ENCODE results near the gene TLL2. TPM values are rescaled to one million over a fixed set of nuclear protein-coding genes. Genes with fewer than 3 reads are reported as not detected.
A peak's percentile ranks its signal among the peaks of the same experiment; 100 is the strongest.

Gene TLL2
- total RNA-seq, 1 donor from 2014 or later, result 2.1 TPM

- Mint-ChIP-seq H3K4me1 (peaks cover 11% of the 10 kb centered on the region), H3K4me3 (no peak overlapping the region), H3K27ac (ENCODE audit: unreplicated experiment) (no peak overlapping the region), H3K36me3 (ENCODE audit: low read depth) (peaks cover 6% of the 10 kb centered on the region), H3K27me3 (ENCODE audit: low read depth) (peaks cover 3% of the 10 kb centered on the region), H3K9me3 (peaks cover 13% of the 10 kb centered on the region)
- no peak for TF ChIP-seq CTCF (conservative IDR thresholded peaks at IDR 0.05)
- DNase-seq (ENCODE audit: low read depth, low spot score), result no peak
Observed at GRCh38 chr10:96345222-96345621, 168.5 kb downstream of the TLL2 start.

- H3K4me3 Mint-ChIP-seq, result no peak overlapping the region
- H3K4me1 Mint-ChIP-seq, result peaks cover 12% of the 10 kb centered on the region
- peaks cover 11% of the 10 kb centered on the region for H3K9me3 Mint-ChIP-seq
Observed at GRCh38 chr10:96344178-96344577, 169.5 kb downstream of the TLL2 start.

GRCh38 chr10:96342402-96342801, 171.3 kb downstream of the TLL2 start:
- H3K27me3 Mint-ChIP-seq (ENCODE audit: low read depth), result peaks cover 3% of the 10 kb centered on the region
- no peak overlapping the region for H3K4me3 Mint-ChIP-seq
- peaks cover 6% of the 10 kb centered on the region for H3K36me3 Mint-ChIP-seq (ENCODE audit: low read depth)
- no peak for DNase-seq (ENCODE audit: low read depth, low spot score)
- peaks cover 11% of the 10 kb centered on the region for H3K9me3 Mint-ChIP-seq
- TF ChIP-seq CTCF (conservative IDR thresholded peaks at IDR 0.05), result no peak
- H3K27ac Mint-ChIP-seq (ENCODE audit: unreplicated experiment), result no peak overlapping the region
- peaks cover 17% of the 10 kb centered on the region for H3K4me1 Mint-ChIP-seq

More at GRCh38 chr10:96344178-96344577, 169.5 kb downstream of the TLL2 start:
- Mint-ChIP-seq H3K27ac (ENCODE audit: unreplicated experiment) (no peak overlapping the region), H3K36me3 (ENCODE audit: low read depth) (peaks cover 6% of the 10 kb centered on the region), H3K27me3 (ENCODE audit: low read depth) (peaks cover 3% of the 10 kb centered on the region)
- TF ChIP-seq CTCF (conservative IDR thresholded peaks at IDR 0.05), result no peak
- DNase-seq (ENCODE audit: low read depth, low spot score), result no peak

- Mint-ChIP-seq H3K27ac (ENCODE audit: unreplicated experiment) (no peak overlapping the region), H3K27me3 (ENCODE audit: low read depth) (peaks cover 3% of the 10 kb centered on the region), H3K9me3 (peaks cover 11% of the 10 kb centered on the region), H3K4me1 (peaks cover 17% of the 10 kb centered on the region), H3K36me3 (ENCODE audit: low read depth) (peaks cover 6% of the 10 kb centered on the region), H3K4me3 (no peak overlapping the region)
- DNase-seq (ENCODE audit: low read depth, low spot score), result no peak
- TF ChIP-seq CTCF (conservative IDR thresholded peaks at IDR 0.05), result no peak
Observed at GRCh38 chr10:96341219-96342182, 172.2 kb downstream of the TLL2 start.

- H3K27ac Mint-ChIP-seq (ENCODE audit: unreplicated experiment), result no peak overlapping the region
- no peak overlapping the region for H3K4me3 Mint-ChIP-seq
- no peaks in the 10 kb centered on the region for H3K27me3 Mint-ChIP-seq (ENCODE audit: low read depth)
- H3K36me3 Mint-ChIP-seq (ENCODE audit: low read depth), result peaks cover 3% of the 10 kb centered on the region
- peak; percentile 62 for DNase-seq (ENCODE audit: low read depth, low spot score)
- H3K9me3 Mint-ChIP-seq, result peaks cover 4% of the 10 kb centered on the region
- H3K4me1 Mint-ChIP-seq, result peaks cover 17% of the 10 kb centered on the region
- peak; percentile 87 for TF ChIP-seq CTCF (conservative IDR thresholded peaks at IDR 0.05)
Observed at GRCh38 chr10:96339956-96340904, 173.5 kb downstream of the TLL2 start.
